Measurements from ENCODE around the gene HSPB8. TPM values are rescaled to one million over a fixed set of nuclear protein-coding genes. Genes with fewer than 3 reads are reported as not detected.

HSPB8 gene
- total RNA-seq, 1 donor from 2014 or later, result not detected

DNA sequence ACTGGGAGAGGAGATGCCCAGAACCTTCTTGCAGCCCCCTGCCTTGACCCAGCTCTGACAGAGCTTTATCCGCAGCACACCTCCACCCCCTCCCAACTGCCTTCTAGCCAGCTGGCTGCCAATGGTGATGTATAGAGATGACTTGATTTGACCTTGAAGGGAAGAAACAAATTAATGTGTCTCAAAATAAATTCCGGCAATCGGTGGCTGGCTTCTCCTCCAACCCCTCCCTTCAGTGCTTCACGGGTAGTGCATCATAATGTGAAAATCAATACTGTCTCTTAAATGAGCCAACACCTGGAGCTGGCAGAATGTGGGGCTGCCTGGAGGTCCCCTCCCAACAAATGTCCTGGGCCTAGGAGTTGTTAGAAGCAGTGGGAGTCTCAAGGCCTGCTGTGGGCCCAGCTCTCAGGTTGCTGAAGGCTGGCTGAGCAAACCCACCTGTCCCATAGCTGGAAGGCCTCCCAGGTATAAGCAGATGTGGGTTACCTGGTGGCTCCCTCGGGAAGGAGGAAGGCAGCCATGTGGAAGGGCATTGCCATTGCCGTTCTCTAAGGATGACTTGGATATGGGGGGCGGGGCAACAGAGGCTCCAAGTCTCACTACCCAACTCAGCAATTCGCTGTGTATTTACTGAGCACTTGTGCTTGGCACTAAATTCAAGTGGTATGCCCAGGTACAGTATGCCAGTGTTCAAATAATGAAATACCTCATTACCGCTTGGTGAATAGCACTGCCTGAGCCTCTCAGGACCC is 23.2 kb downstream of the HSPB8 start:
- no peak for ATAC-seq (ENCODE audit: low read depth)
- TF ChIP-seq, protein P1, sequence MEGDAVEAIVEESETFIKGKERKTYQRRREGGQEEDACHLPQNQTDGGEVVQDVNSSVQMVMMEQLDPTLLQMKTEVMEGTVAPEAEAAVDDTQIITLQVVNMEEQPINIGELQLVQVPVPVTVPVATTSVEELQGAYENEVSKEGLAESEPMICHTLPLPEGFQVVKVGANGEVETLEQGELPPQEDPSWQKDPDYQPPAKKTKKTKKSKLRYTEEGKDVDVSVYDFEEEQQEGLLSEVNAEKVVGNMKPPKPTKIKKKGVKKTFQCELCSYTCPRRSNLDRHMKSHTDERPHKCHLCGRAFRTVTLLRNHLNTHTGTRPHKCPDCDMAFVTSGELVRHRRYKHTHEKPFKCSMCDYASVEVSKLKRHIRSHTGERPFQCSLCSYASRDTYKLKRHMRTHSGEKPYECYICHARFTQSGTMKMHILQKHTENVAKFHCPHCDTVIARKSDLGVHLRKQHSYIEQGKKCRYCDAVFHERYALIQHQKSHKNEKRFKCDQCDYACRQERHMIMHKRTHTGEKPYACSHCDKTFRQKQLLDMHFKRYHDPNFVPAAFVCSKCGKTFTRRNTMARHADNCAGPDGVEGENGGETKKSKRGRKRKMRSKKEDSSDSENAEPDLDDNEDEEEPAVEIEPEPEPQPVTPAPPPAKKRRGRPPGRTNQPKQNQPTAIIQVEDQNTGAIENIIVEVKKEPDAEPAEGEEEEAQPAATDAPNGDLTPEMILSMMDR (IDR thresholded peaks at IDR 0.05), result no peak
- CTCF ChIA-PET, result no interaction called here

DNA sequence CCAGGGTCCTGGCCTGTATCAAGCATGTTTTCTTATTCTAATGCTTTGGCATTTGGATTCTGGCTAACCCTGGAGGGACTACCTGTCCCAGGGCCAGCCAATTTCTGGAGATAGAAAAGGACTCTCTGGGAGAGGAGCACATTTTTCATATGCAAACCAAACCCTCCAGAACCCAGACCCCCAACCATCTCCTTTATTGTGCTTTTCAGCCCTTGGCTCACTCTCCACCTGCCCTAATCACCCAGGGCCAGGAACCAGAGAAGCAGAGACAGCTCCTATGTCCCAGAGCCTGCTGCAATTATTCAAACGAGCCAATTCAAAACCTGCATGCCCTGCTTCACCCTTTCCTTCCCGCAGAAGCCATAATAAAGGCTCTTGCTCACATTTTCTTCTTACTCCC is 23.8 kb downstream of the HSPB8 start:
- no peaks in the 10 kb centered on the region for H3K4me1 Mint-ChIP-seq
- ATAC-seq (ENCODE audit: low read depth) (no peak), DNase-seq (no peak)
- no peaks in the 10 kb centered on the region for H3K27me3 Mint-ChIP-seq
- intact Hi-C loops (cut with micrococcal nuclease), result no loop called here
- POLR2A ChIA-PET, result no interaction called here
- H3K9me3 Mint-ChIP-seq, result no peaks in the 10 kb centered on the region
- CTCF ChIA-PET, result no interaction called here
- TF ChIP-seq, protein P1 (IDR thresholded peaks at IDR 0.05), result no peak
- H3K27ac Mint-ChIP-seq, result no peak overlapping the region
- H3K4me3 Mint-ChIP-seq, result no peak overlapping the region
- H3K36me3 Mint-ChIP-seq (ENCODE audit: low read depth), result no peaks in the 10 kb centered on the region

More for the DNA sequence above, 23.2 kb downstream of the HSPB8 start:
- Mint-ChIP-seq H3K36me3 (ENCODE audit: low read depth) (no peaks in the 10 kb centered on the region), H3K4me1 (no peaks in the 10 kb centered on the region), H3K4me3 (no peak overlapping the region), H3K27ac (no peak overlapping the region), H3K27me3 (no peaks in the 10 kb centered on the region), H3K9me3 (no peaks in the 10 kb centered on the region)
- intact Hi-C loops (cut with micrococcal nuclease), result no loop called here
- POLR2A ChIA-PET, result no interaction called here
- no peak for DNase-seq

DNA sequence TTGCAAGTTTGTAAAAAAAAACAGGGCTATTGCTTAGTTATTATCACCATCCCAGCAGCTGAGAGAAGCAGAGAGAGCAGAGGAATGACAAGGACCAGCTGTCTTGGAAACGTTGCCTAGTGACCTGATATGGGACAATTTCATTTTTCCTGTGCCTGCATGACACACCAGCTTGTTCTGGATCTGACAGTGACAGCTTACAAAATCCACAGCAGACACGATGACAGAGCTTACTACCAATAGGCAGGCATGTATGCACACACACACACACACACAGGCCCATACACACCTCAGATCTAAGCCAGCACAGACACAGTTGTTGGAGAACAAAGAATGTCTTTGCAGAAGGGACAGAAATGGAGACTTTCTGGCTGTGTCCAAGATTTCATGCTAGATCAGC is 25.4 kb downstream of the HSPB8 start:
- no peak overlapping the region for H3K4me3 Mint-ChIP-seq
- TF ChIP-seq, protein P1 (IDR thresholded peaks at IDR 0.05), result no peak
- intact Hi-C loops (cut with micrococcal nuclease), result no loop called here
- H3K27ac Mint-ChIP-seq, result no peak overlapping the region
- CTCF ChIA-PET, result no interaction called here
- ATAC-seq (ENCODE audit: low read depth) (no peak), DNase-seq (no peak)
- no peaks in the 10 kb centered on the region for H3K36me3 Mint-ChIP-seq (ENCODE audit: low read depth)
- H3K27me3 Mint-ChIP-seq, result no peaks in the 10 kb centered on the region
- H3K9me3 Mint-ChIP-seq, result no peaks in the 10 kb centered on the region
- no peaks in the 10 kb centered on the region for H3K4me1 Mint-ChIP-seq
- POLR2A ChIA-PET, result no interaction called here

DNA sequence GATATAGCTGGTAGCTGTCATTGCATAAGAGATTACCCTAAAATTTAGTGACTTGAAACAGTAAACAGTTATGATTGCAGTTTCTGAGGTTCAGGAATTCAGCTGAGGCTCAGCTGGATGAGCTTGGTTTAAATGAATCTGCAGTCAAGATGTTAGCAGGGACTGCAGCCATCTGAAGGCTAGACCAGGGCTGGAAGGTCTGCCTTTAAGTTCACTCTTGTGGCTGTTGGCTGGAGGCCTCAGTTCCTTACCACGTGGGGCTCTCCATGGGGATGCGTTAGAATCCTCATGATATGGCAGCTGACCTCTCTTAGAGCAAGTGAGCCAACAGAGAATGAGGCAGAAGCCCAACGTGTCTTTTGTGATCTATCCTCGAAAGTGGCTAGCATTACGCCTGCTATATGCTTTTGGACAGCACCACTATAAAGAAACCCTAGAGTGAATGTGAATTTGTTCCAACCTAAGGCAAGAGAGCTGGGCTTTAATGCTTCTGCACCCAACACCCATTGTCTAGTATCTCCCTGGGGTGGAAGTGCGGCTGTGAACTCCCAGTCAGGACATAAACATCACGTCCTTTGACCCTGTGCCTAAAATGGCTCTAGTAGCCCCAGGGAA is 26.0 kb downstream of the HSPB8 start:
- DNase-seq (no peak), ATAC-seq (ENCODE audit: low read depth) (no peak)
- Mint-ChIP-seq H3K27me3 (no peaks in the 10 kb centered on the region), H3K4me1 (no peaks in the 10 kb centered on the region), H3K9me3 (no peaks in the 10 kb centered on the region), H3K27ac (no peak overlapping the region), H3K36me3 (ENCODE audit: low read depth) (no peaks in the 10 kb centered on the region), H3K4me3 (no peak overlapping the region)
- POLR2A ChIA-PET, result no interaction called here
- TF ChIP-seq, protein P1 (IDR thresholded peaks at IDR 0.05), result no peak
- CTCF ChIA-PET, result no interaction called here
- intact Hi-C loops (cut with micrococcal nuclease), result no loop called here

DNA sequence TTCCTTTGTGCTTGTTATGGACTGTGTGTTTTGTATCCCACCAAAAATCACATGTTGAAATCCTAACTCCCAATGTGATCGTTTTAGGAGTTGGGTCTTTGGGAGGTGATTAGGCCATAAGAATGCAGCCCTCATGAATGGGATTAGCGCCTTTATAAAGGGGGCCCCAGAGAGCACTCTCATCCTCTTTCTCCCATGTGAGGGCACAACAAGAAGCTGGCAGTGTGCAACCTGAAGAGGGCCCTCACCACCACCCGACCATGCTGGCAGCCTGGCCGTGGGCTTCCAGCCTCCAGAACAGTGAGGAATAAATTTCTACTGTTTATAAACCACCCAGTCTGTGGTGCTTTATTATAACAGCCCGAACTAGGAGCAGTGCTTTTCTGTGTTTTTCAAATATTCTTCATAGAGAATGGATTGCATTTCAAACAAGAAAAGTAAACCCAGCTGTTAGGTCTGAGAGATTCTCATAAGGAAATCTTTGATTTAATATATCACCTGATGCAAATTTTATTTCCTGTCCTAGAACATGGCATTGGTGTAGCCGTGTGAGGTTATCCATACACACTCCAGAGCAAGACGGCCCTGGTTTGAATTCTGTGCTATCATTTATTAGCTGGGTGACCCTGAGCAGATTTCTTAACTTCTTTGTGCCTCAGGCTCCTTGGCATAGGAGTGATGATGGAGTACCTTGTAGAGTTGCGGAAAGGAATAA is 27.8 kb downstream of the HSPB8 start:
- H3K4me3 Mint-ChIP-seq, result no peak overlapping the region
- intact Hi-C loops (cut with micrococcal nuclease), result no loop called here
- H3K4me1 Mint-ChIP-seq, result no peaks in the 10 kb centered on the region
- H3K27ac Mint-ChIP-seq, result no peak overlapping the region
- no peaks in the 10 kb centered on the region for H3K9me3 Mint-ChIP-seq
- no peak for DNase-seq
- ChIA-PET POLR2A (no interaction called here), CTCF (no interaction called here)
- no peaks in the 10 kb centered on the region for H3K36me3 Mint-ChIP-seq (ENCODE audit: low read depth)
- ATAC-seq (ENCODE audit: low read depth), result no peak
- H3K27me3 Mint-ChIP-seq, result no peaks in the 10 kb centered on the region
- TF ChIP-seq, protein P1 (IDR thresholded peaks at IDR 0.05), result no peak

All from activated B cell treated with CpG ODN at 0.5 μM for 24 hours (primary cell).